GM12878 (cell line): ENCODE results near the gene STPG3. TPM values are rescaled to one million over a fixed set of nuclear protein-coding genes. Genes with fewer than 3 reads are reported as not detected.

Experiments used
- ATAC-seq: fragments of 200-7000 bp; cut with Tn5 transposase; 3 replicates; pipeline ENCODE4 v1.9.1; 2020; ENCODE audit warnings: mild to moderate bottlenecking, moderate library complexity
- BruUV-seq: library from RNA; stranded (reverse); fragments of 400-500 nt; replicated peaks from 2 replicates; lab custom pipeline; 2021; lab: Mats Ljungman, UMichigan
- CTCF ChIA-PET: fragments of 300-600 bp; sonication (Branson Sonifier 250); formaldehyde crosslinking; extraction: SDS; loops from one replicate; lab custom pipeline; 2021; ENCODE audit warnings: inconsistent platforms; lab: Yijun Ruan, JAX
- POLR2A ChIA-PET: fragments of 350-600 bp; formaldehyde crosslinking; extraction: SDS; loops from one replicate; lab custom pipeline; 2021; ENCODE audit warnings: inconsistent platforms; lab: Charles Lee
- RAD21 ChIA-PET: fragments of 300-600 bp; sonication (Branson Sonifier 250); formaldehyde crosslinking; loops from one replicate; lab custom pipeline; 2023; ENCODE audit warnings: antibody characterized with exemption; ENCODE audit not compliant: unreplicated experiment; lab: Charles Lee
- SMC1A ChIA-PET: fragments of 300-600 bp; sonication (Branson Sonifier 250); formaldehyde crosslinking; loops from one replicate; lab custom pipeline; 2023; ENCODE audit not compliant: unreplicated experiment, uncharacterized antibody; lab: Charles Lee
- DNase-seq: peaks from one replicate; pipeline ENCODE4 v3.0.0-alpha.2; 2011; ENCODE audit warnings: low read depth, low spot score
- FAIRE-seq: peaks from 3 replicates; lab custom pipeline; 2011; peaks lifted over from hg19 to GRCh38; lab: Jason Lieb, UNC
- H2AFZ ChIP-seq: 2 replicates; pipeline ENCODE4 v1.6.0; 2011; ENCODE audit warnings: low read depth, low read length, control low read depth; ENCODE audit not compliant: control insufficient read depth
- H3K27ac ChIP-seq: 2 replicates; pipeline ENCODE4 v1.5.1; 2011; ENCODE audit warnings: control low read depth; ENCODE audit not compliant: control insufficient read depth, insufficient read depth
- H3K27me3 ChIP-seq, 2 experiments: replicated peaks in 1 of 2; 2 replicates each; pipeline versions ENCODE4 v1.6.0 to v1.6.1; 2011; ENCODE audit warnings: low read length in 1 of 2; ENCODE audit not compliant: control insufficient read depth in 2 of 2, insufficient read depth in 2 of 2
- H3K36me3 ChIP-seq, 2 experiments: 2 replicates each; pipeline ENCODE4 v1.5.1; 2011; ENCODE audit warnings: low read length in 1 of 2; ENCODE audit not compliant: control insufficient read depth in 2 of 2, insufficient read depth in 2 of 2
- H3K4me1 ChIP-seq: 2 replicates; pipeline ENCODE4 v1.6.1; 2011; ENCODE audit warnings: mild to moderate bottlenecking, low read length, moderate library complexity, mixed read lengths; ENCODE audit not compliant: control insufficient read depth, insufficient read depth
- H3K4me2 ChIP-seq: 2 replicates; pipeline ENCODE4 v1.6.0; 2011; ENCODE audit warnings: control low read depth; ENCODE audit not compliant: control insufficient read depth, insufficient read depth
- H3K4me3 ChIP-seq: fragments of 200-600 bp; sonication (generic); 2 replicates; pipeline ENCODE4 v1.5.1; 2016
- H3K79me2 ChIP-seq: 2 replicates; pipeline ENCODE4 v1.6.0; 2011; ENCODE audit warnings: low read length; ENCODE audit not compliant: control insufficient read depth, insufficient read depth
- H3K9ac ChIP-seq: 2 replicates; pipeline ENCODE4 v1.8.0; 2011; ENCODE audit warnings: low read length, control low read depth, mixed read lengths; ENCODE audit not compliant: control insufficient read depth, insufficient read depth
- H3K9me3 ChIP-seq: replicated peaks from 3 replicates; pipeline ENCODE4 v1.5.1; 2011; ENCODE audit warnings: mild to moderate bottlenecking, low read length; ENCODE audit not compliant: control insufficient read depth, insufficient read depth
- H4K20me1 ChIP-seq: 2 replicates; pipeline ENCODE4 v1.6.0; 2011; ENCODE audit not compliant: control insufficient read depth, insufficient read depth
- ASH2L ChIP-seq: fragments of 300-600, 200-600 bp; sonication (generic); IDR thresholded peaks from 2 replicates; pipeline ENCODE4 v1.6.1; 2017; ENCODE audit warnings: low read depth, mild to moderate bottlenecking, borderline replicate concordance
- EP300 ChIP-seq, 2 experiments: fragments of 150-350 bp in 1 of 2; IDR thresholded peaks; 2 replicates each; pipeline ENCODE4 v1.6.1; 2011 to 2012; ENCODE audit warnings: low read depth in 2 of 2, low read length in 2 of 2, borderline replicate concordance in 1 of 2, improper control_type of control experiment in 1 of 2, inconsistent platforms in 1 of 2; ENCODE audit not compliant: control insufficient read depth in 1 of 2
- ETV6 ChIP-seq, 2 experiments: fragments of 450-650 bp in 1 of 2; IDR thresholded peaks in 1 of 2; conservative IDR thresholded peaks in 1 of 2; 2 replicates each; pipeline ENCODE4 v1.6.1; 2014; ENCODE audit warnings: antibody characterized with exemption in 1 of 2, borderline replicate concordance in 1 of 2, low read depth in 1 of 2, mild to moderate bottlenecking in 1 of 2, moderate library complexity in 1 of 2
- GABPA ChIP-seq: IDR thresholded peaks from 2 replicates; pipeline ENCODE4 v1.6.1; 2014; ENCODE audit warnings: antibody characterized with exemption, low read depth, mild to moderate bottlenecking, inconsistent platforms
- KLF5 ChIP-seq: fragments of 450-650 bp; IDR thresholded peaks from 2 replicates; pipeline ENCODE4 v1.6.1; 2014; ENCODE audit warnings: mild to moderate bottlenecking; ENCODE audit not compliant: partially characterized antibody
- NR2C1 ChIP-seq: fragments of 450-650 bp; IDR thresholded peaks from 2 replicates; pipeline ENCODE4 v1.6.1; 2017; ENCODE audit warnings: antibody characterized with exemption, mild to moderate bottlenecking, moderate library complexity
- NR2C2 ChIP-seq: IDR thresholded peaks from 2 replicates; pipeline ENCODE4 v1.6.1; 2011; ENCODE audit warnings: borderline replicate concordance, low read depth; ENCODE audit not compliant: control insufficient read depth, insufficient read length
- NR2F1 ChIP-seq: fragments of 450-650 bp; conservative IDR thresholded peaks from 2 replicates; pipeline ENCODE4 v1.6.1; 2017; ENCODE audit warnings: mild to moderate bottlenecking
- PML ChIP-seq: IDR thresholded peaks from 2 replicates; pipeline ENCODE4 v1.6.1; 2012; ENCODE audit warnings: low read length, inconsistent platforms
- RAD21 ChIP-seq: IDR thresholded peaks from 2 replicates; pipeline ENCODE4 v1.6.1; 2011; ENCODE audit warnings: mild to moderate bottlenecking, low read depth, low read length, moderate library complexity; ENCODE audit not compliant: insufficient read depth
- RB1 ChIP-seq: fragments of 450-650 bp; formaldehyde crosslinking; IDR thresholded peaks from 2 replicates; pipeline ENCODE4 v1.6.1; 2017; ENCODE audit warnings: mild to moderate bottlenecking, borderline replicate concordance
- RELA ChIP-seq: fragments of 450-650 bp; IDR thresholded peaks from 2 replicates; pipeline ENCODE4 v1.8.0; 2014; ENCODE audit warnings: borderline replicate concordance; ENCODE audit not compliant: partially characterized antibody
- SMC3 ChIP-seq: IDR thresholded peaks from 2 replicates; pipeline ENCODE4 v1.6.1; 2011; ENCODE audit warnings: low read length, improper control_type of control experiment, borderline replicate concordance
- STAT3 ChIP-seq: IDR thresholded peaks from 2 replicates; pipeline ENCODE4 v1.6.1; 2011; ENCODE audit warnings: low read depth, low read length, improper control_type of control experiment
- ZBTB33 ChIP-seq: fragments of 450-650 bp; IDR thresholded peaks from 2 replicates; pipeline ENCODE4 v1.6.1; 2017; ENCODE audit warnings: mild to moderate bottlenecking
- WGBS: methylation state at CpG from one replicate; pipeline ENCODE4 v1.1.6; 2016; ENCODE audit warnings: low lambda C conversion rate; ENCODE audit not compliant: insufficient replicate concordance, insufficient coverage; ENCODE audit errors: missing lambda C conversion rate; 5-methylcytosine and 5-hydroxymethylcytosine counted together
- in situ Hi-C: fragments of 300-500 bp; cut with MboI; formaldehyde crosslinking; loops from 9 replicates; pipeline ENCODE4 v1.14.3; 2018; ENCODE audit warnings: mixed read lengths
- intact Hi-C: fragments of 100-400 bp; cut with micrococcal nuclease; formaldehyde crosslinking; loops from one replicate; pipeline ENCODE4 v1.14.2; 2022; ENCODE audit not compliant: unreplicated experiment
- polyA plus RNA-seq, 11 experiments: library from polyadenylated mRNA; depleted of rRNA in 4 of 11; unstranded in 6 of 11; stranded (reverse) in 5 of 11; fragments of >200 nt; fragmentation: Nextera tagmentation in 4 of 11; fragmentation: Illumina TruSeq in 1 of 11; extraction: Ambion mirVana in 4 of 11; extraction: Trizol in 1 of 11; gene quantifications; 1 replicate in 1 of 11; 2 replicates in 10 of 11; pipeline versions ENCODE4 v1.2.1 to v1.2.3, GENCODE V29; 2011 to 2016; ENCODE audit warnings: inconsistent platforms in 2 of 11, missing spikeins in 2 of 11, low read depth in 1 of 11
- total RNA-seq, 4 experiments: library from RNA; depleted of rRNA in 3 of 4; stranded (reverse); fragments of >200 nt in 3 of 4; fragmentation: Illumina TruSeq in 1 of 4; extraction: Trizol in 1 of 4; gene quantifications; 2 replicates each; pipeline versions ENCODE4 v1.2.1 to v1.2.3, GENCODE V29; 2013 to 2021
- TF ChIP-seq, protein P1 (sequence below): fragments of 450-650 bp; IDR thresholded peaks from 2 replicates; pipeline ENCODE4 v1.6.1; 2017; ENCODE audit warnings: borderline replicate concordance
- TF ChIP-seq, protein P2 (sequence below): fragments of 450-650 bp; conservative IDR thresholded peaks from 2 replicates; pipeline ENCODE4 v1.6.1; 2017; ENCODE audit warnings: mild to moderate bottlenecking, moderate library complexity

Gene STPG3
- total and polyA plus RNA-seq, 10 of the 15 experiments (the other 5 are each of a cell fraction or from before 2014, with no cell fraction given) = not detected

DNA sequence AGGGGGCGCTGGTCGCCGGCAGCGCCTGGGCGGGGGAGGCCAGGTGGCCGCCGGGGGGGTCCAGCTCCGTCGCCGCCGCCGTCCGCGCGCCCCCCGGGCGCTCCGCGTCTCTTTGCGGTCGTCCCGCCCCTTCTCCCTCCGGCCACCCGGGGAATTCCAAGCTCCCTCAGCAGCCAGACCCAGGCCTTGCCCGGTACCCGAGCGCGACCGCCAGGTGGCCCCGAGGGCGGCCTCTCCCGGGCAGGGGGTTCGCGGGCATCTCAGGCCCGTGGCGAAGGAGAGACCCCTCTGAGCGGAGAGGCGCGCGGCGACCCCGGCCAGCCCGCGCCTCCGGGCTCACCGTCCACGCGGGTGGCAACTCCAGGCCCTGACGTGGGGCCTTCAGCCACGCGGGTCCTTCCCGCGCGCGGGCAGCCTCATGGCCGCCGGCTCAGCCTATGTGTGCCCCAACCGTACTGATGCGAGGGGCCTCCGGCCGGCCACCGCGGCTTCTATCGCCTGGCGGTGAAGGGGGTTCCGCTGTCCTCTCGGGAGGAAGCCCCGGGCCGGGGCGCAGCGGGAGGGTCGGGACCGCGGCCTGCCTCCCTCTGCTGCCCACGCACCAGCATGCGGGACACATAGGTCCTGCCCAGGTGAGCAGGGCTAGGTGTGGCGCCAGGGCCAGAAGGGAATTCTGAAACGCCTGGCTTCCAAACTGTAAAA lies 51.5 kb downstream of the STPG3 start:
- POLR2A ChIA-PET = interaction anchor here (0.6 to 2.2 kb wide), 11 partner anchors 14 to 303 kb away, joined by 3 to 19 read pairs (median 4); partner anchors contain the start of genes ARRDC1, EXD3, NOXA1 and TUBB4B
- Histone ChIP-seq H3K27ac (no peak overlapping the region), H3K9me3 (no peaks in the 10 kb centered on the region), H3K9ac (peak overlapping the region; percentile 53; the same call in 1 of the 2 replicates), H3K4me2 (peak overlapping the region; percentile 62), H2AFZ (peak overlapping the region; percentile 51), H3K4me3 (peak overlapping the region; percentile 34; the same call in 1 of the 2 replicates), H4K20me1 (no peaks in the 10 kb centered on the region), H3K27me3 (no peaks in the 10 kb centered on the region; a peak in 1 of 4 replicates), H3K4me1 (peaks cover 35% of the 10 kb centered on the region), H3K79me2 (no peaks in the 10 kb centered on the region; the same call in 1 of the 2 replicates), H3K36me3 (no peaks in the 10 kb centered on the region)
- CTCF ChIA-PET = interaction anchor here (0.9 to 2.2 kb wide), 10 partner anchors 8 to 338 kb away, joined by 3 to 17 read pairs (median 6); partner anchors contain the start of genes EXD3, NOXA1 and TOR4A
- 2% methylated on average over 54 of the region's 78 CpGs for whole genome bisulfite sequencing
- DNase-seq (no peak), ATAC-seq (peak; percentile 72), FAIRE-seq (no peak)
- RAD21 ChIA-PET = interaction anchor here (0.9 to 2.1 kb wide), 8 partner anchors 15 to 142 kb away, joined by 3 to 20 read pairs (median 4); partner anchors contain the start of gene TUBB4B
- in situ Hi-C loops = no loop called here
- intact Hi-C loops = loop anchor here (2.0 to 5.0 kb wide), 2 partner anchors 104 to 120 kb away; partner anchors contain the start of genes EXD3 and NOXA1
- SMC1A ChIA-PET = interaction anchor here (1.0 to 1.5 kb wide), 4 partner anchors 13 to 140 kb away, joined by 3 to 8 read pairs (median 6); no protein-coding TSS in a partner anchor
- no TSS peak for BruUV-seq
- TF ChIP-seq NR2F1 (peak; percentile 75), ASH2L (no peak), SMC3 (peak; percentile 43; the same call in 1 of the 2 replicates), ZBTB33 (no peak), KLF5 (no peak), GABPA (no peak), STAT3 (no peak), NR2C2 (no peak), PML (no peak), RELA (peak; percentile 75), RB1 (0 out of 2 replicates have a peak, but pooled peaks have one; percentile 61), ETV6 (conservative IDR thresholded peaks at IDR 0.05 in 1 of 2, IDR thresholded peaks at IDR 0.05 in 1 of 2; ENCODE audit: borderline replicate concordance in 1 of 2, low read depth in 1 of 2) (no peak), NR2C1 (no peak), RAD21 (peak; percentile 34), EP300 (IDR thresholded peaks at IDR 0.05; ENCODE audit: borderline replicate concordance in 1 of 2, control insufficient read depth in 1 of 2, low read depth in 2 of 2, low read length in 2 of 2) (no peak)
- TF ChIP-seq, protein P1, sequence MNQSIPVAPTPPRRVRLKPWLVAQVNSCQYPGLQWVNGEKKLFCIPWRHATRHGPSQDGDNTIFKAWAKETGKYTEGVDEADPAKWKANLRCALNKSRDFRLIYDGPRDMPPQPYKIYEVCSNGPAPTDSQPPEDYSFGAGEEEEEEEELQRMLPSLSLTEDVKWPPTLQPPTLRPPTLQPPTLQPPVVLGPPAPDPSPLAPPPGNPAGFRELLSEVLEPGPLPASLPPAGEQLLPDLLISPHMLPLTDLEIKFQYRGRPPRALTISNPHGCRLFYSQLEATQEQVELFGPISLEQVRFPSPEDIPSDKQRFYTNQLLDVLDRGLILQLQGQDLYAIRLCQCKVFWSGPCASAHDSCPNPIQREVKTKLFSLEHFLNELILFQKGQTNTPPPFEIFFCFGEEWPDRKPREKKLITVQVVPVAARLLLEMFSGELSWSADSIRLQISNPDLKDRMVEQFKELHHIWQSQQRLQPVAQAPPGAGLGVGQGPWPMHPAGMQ = no peak
- TF ChIP-seq, protein P2, sequence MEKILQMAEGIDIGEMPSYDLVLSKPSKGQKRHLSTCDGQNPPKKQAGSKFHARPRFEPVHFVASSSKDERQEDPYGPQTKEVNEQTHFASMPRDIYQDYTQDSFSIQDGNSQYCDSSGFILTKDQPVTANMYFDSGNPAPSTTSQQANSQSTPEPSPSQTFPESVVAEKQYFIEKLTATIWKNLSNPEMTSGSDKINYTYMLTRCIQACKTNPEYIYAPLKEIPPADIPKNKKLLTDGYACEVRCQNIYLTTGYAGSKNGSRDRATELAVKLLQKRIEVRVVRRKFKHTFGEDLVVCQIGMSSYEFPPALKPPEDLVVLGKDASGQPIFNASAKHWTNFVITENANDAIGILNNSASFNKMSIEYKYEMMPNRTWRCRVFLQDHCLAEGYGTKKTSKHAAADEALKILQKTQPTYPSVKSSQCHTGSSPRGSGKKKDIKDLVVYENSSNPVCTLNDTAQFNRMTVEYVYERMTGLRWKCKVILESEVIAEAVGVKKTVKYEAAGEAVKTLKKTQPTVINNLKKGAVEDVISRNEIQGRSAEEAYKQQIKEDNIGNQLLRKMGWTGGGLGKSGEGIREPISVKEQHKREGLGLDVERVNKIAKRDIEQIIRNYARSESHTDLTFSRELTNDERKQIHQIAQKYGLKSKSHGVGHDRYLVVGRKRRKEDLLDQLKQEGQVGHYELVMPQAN = 0 out of 2 replicates have a peak, but pooled peaks have one; percentile 20
